HepG2 (cell line): ENCODE results near the gene KDM5A. TPM values are rescaled to one million over a fixed set of nuclear protein-coding genes. Genes with fewer than 3 reads are reported as not detected.

ENCODE experiments used
- IRX3 ChIP-seq: sonication (generic); formaldehyde crosslinking; IDR thresholded peaks from 2 replicates; pipeline ENCODE4 v1.8.1; 2023; ENCODE audit warnings: mild to moderate bottlenecking, low read depth, missing genetic modification reagents, borderline replicate concordance
- JUNB ChIP-seq: sonication (generic); formaldehyde crosslinking; IDR thresholded peaks from 2 replicates; pipeline ENCODE4 v1.8.0; 2022; ENCODE audit warnings: missing genetic modification reagents, mild to moderate bottlenecking, borderline replicate concordance
- KDM1A ChIP-seq: IDR thresholded peaks from 2 replicates; pipeline ENCODE4 v1.6.1; 2016; ENCODE audit warnings: missing compliant biosample characterization
- KLF11 ChIP-seq: IDR thresholded peaks from 2 replicates; pipeline ENCODE4 v1.6.1; 2016; ENCODE audit warnings: missing compliant biosample characterization
- LCORL ChIP-seq, 2 experiments: fragments of 450-650 bp in 1 of 2; sonication (generic) in 1 of 2; formaldehyde crosslinking in 1 of 2; IDR thresholded peaks; 2 replicates each; pipeline versions ENCODE4 v1.5.0 to v1.6.1; 2017 to 2020; ENCODE audit warnings: antibody characterized with exemption in 1 of 2, missing genetic modification reagents in 1 of 2
- NFE2L2 ChIP-seq: fragments of 150-350 bp; IDR thresholded peaks from 2 replicates; pipeline ENCODE4 v1.6.1; 2014; ENCODE audit warnings: low read length
- RFX1 ChIP-seq: fragments of 450-650 bp; IDR thresholded peaks from 2 replicates; pipeline ENCODE4 v1.6.1; 2017
- ZNF589 ChIP-seq: sonication (generic); formaldehyde crosslinking; conservative IDR thresholded peaks from 2 replicates; pipeline ENCODE4 v1.8.0; 2022; ENCODE audit warnings: mild to moderate bottlenecking, moderate library complexity, missing genetic modification reagents
- ZNF768 ChIP-seq: sonication (generic); formaldehyde crosslinking; IDR thresholded peaks from 2 replicates; pipeline ENCODE4 v1.4.0; 2020; ENCODE audit warnings: missing genetic modification reagents
- polyA plus RNA-seq, 8 experiments: library from polyadenylated mRNA; depleted of rRNA in 3 of 8; stranded (reverse) in 7 of 8; unstranded in 1 of 8; fragments of >200 nt; fragmentation: Illumina TruSeq in 4 of 8; extraction: Trizol in 4 of 8; gene quantifications; 2 replicates each; pipeline versions ENCODE4 v1.2.1 to v1.2.3, GENCODE V29; 2011 to 2016; ENCODE audit warnings: low read depth in 4 of 8, missing spikeins in 1 of 8, mixed read lengths in 1 of 8; ENCODE audit not compliant: insufficient read depth in 1 of 8
- total RNA-seq, 5 experiments: library from RNA; depleted of rRNA; stranded (reverse); fragments of >200 nt; fragmentation: Illumina TruSeq; extraction: Trizol; gene quantifications; 2 replicates each; pipeline ENCODE4 v1.2.3, GENCODE V29; 2016; ENCODE audit warnings: low read depth in 1 of 5
- TF ChIP-seq, protein P1 (sequence below): sonication (generic); formaldehyde crosslinking; IDR thresholded peaks from 2 replicates; pipeline ENCODE4 v1.4.0; 2020; ENCODE audit warnings: low read depth, mild to moderate bottlenecking, missing genetic modification reagents
- TF ChIP-seq, protein P2 (sequence below): IDR thresholded peaks from 2 replicates; pipeline ENCODE4 v1.6.1; 2016; ENCODE audit warnings: low read depth, borderline replicate concordance
- TF ChIP-seq, protein P3 (sequence below): sonication (generic); formaldehyde crosslinking; conservative IDR thresholded peaks from 2 replicates; pipeline ENCODE4 v1.4.0; 2020; ENCODE audit warnings: missing genetic modification reagents
- TF ChIP-seq, protein P4 (sequence below): sonication (generic); formaldehyde crosslinking; IDR thresholded peaks from 2 replicates; pipeline ENCODE4 v1.5.0; 2020; ENCODE audit warnings: mild to moderate bottlenecking, low read depth, missing genetic modification reagents, borderline replicate concordance
- TF ChIP-seq, protein P5 (sequence below): sonication (generic); formaldehyde crosslinking; IDR thresholded peaks from 2 replicates; pipeline ENCODE4 v1.4.0; 2020; ENCODE audit warnings: missing genetic modification reagents
- TF ChIP-seq, protein P6 (sequence below): sonication (generic); formaldehyde crosslinking; IDR thresholded peaks from 2 replicates; pipeline ENCODE4 v1.5.1; 2020; ENCODE audit warnings: missing genetic modification reagents, mild to moderate bottlenecking, borderline replicate concordance
- TF ChIP-seq, protein P7 (sequence below): sonication (generic); formaldehyde crosslinking; IDR thresholded peaks from 2 replicates; pipeline ENCODE4 v1.8.0; 2022; ENCODE audit warnings: low read depth, missing genetic modification reagents
- TF ChIP-seq, protein P8 (sequence below): sonication (generic); formaldehyde crosslinking; IDR thresholded peaks from 2 replicates; pipeline ENCODE4 v1.8.1; 2023; ENCODE audit warnings: missing genetic modification reagents, mild to moderate bottlenecking, borderline replicate concordance

The KDM5A gene
- total and polyA plus RNA-seq, 2 of the 13 experiments (the other 11 are each of a cell fraction or from before 2014, with no cell fraction given), result 12.0 to 29.2 TPM

DNA sequence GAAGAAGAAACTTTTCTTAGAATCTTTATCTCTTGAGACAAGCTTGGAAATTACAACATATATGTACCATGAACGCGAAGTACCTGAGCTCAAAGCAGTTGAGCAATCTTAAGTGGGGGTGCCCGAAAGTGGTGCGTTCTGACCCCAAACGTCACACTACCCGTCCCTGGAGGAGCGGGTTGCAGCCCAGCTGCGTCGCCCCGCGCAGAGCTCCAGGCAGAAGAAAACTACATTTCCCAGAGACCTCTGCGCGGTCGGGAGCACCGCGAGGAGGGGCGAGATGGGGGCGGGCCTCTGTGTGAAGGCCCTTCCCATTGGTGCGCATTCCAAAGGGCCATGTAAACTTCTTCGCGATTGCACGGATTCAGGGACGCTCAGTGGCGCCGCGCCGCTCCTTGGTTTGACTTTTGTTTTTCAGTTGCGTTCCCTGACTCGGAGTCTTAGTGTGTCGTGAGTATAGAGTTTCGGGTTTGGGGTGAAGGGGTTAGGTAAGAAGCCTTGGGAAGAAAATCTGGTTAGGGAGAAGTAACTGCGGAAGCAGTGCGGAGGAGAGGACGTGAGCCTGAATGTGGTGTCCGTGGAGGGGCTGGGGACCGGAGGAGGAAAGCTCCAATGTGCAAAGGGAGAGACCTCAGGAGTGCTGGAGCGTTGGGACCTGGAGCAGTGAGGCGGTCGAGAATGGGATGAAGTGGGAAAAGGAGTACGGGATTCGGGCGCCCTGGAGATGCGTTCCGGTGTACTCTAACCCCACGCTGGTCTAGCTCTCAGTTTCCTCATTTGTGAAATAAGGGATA lies 12.3 kb upstream of the KDM5A start, which contains the start of gene CCDC77 (continued):
- TF ChIP-seq ZNF589 (CRISPR knock-in tag) (no peak), RFX1 (no peak), KLF11 (CRISPR knock-in tag) (no peak), LCORL (IDR thresholded peaks at IDR 0.05) (no peak), LCORL (CRISPR knock-in tag; IDR thresholded peaks at IDR 0.05) (no peak), ZNF768 (CRISPR knock-in tag) (no peak), KDM1A (CRISPR knock-in tag) (no peak), JUNB (CRISPR knock-in tag) (no peak), IRX3 (CRISPR knock-in tag) (0 out of 2 replicates have a peak, but pooled peaks have one; percentile 43), NFE2L2 (no peak)
- TF ChIP-seq, protein P1, sequence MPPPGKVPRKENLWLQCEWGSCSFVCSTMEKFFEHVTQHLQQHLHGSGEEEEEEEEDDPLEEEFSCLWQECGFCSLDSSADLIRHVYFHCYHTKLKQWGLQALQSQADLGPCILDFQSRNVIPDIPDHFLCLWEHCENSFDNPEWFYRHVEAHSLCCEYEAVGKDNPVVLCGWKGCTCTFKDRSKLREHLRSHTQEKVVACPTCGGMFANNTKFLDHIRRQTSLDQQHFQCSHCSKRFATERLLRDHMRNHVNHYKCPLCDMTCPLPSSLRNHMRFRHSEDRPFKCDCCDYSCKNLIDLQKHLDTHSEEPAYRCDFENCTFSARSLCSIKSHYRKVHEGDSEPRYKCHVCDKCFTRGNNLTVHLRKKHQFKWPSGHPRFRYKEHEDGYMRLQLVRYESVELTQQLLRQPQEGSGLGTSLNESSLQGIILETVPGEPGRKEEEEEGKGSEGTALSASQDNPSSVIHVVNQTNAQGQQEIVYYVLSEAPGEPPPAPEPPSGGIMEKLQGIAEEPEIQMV (CRISPR knock-in tag), result peak; percentile 19; the same call in 1 of the 2 replicates
- TF ChIP-seq, protein P2, sequence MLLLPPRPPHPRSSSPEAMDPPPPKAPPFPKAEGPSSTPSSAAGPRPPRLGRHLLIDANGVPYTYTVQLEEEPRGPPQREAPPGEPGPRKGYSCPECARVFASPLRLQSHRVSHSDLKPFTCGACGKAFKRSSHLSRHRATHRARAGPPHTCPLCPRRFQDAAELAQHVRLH (CRISPR knock-in tag), result peak; percentile 59
- TF ChIP-seq, protein P3, sequence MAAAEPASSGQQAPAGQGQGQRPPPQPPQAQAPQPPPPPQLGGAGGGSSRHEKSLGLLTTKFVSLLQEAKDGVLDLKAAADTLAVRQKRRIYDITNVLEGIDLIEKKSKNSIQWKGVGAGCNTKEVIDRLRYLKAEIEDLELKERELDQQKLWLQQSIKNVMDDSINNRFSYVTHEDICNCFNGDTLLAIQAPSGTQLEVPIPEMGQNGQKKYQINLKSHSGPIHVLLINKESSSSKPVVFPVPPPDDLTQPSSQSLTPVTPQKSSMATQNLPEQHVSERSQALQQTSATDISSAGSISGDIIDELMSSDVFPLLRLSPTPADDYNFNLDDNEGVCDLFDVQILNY, result peak; percentile 90
- TF ChIP-seq, protein P4, sequence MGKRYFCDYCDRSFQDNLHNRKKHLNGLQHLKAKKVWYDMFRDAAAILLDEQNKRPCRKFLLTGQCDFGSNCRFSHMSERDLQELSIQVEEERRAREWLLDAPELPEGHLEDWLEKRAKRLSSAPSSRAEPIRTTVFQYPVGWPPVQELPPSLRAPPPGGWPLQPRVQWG (CRISPR knock-in tag), result no peak
- TF ChIP-seq, protein P5, sequence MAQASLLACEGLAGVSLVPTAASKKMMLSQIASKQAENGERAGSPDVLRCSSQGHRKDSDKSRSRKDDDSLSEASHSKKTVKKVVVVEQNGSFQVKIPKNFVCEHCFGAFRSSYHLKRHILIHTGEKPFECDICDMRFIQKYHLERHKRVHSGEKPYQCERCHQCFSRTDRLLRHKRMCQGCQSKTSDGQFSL (CRISPR knock-in tag), result 0 out of 2 replicates have a peak, but pooled peaks have one; percentile 24
- TF ChIP-seq, protein P6, sequence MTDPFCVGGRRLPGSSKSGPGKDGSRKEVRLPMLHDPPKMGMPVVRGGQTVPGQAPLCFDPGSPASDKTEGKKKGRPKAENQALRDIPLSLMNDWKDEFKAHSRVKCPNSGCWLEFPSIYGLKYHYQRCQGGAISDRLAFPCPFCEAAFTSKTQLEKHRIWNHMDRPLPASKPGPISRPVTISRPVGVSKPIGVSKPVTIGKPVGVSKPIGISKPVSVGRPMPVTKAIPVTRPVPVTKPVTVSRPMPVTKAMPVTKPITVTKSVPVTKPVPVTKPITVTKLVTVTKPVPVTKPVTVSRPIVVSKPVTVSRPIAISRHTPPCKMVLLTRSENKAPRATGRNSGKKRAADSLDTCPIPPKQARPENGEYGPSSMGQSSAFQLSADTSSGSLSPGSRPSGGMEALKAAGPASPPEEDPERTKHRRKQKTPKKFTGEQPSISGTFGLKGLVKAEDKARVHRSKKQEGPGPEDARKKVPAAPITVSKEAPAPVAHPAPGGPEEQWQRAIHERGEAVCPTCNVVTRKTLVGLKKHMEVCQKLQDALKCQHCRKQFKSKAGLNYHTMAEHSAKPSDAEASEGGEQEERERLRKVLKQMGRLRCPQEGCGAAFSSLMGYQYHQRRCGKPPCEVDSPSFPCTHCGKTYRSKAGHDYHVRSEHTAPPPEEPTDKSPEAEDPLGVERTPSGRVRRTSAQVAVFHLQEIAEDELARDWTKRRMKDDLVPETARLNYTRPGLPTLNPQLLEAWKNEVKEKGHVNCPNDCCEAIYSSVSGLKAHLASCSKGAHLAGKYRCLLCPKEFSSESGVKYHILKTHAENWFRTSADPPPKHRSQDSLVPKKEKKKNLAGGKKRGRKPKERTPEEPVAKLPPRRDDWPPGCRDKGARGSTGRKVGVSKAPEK, result no peak
- TF ChIP-seq, protein P7, sequence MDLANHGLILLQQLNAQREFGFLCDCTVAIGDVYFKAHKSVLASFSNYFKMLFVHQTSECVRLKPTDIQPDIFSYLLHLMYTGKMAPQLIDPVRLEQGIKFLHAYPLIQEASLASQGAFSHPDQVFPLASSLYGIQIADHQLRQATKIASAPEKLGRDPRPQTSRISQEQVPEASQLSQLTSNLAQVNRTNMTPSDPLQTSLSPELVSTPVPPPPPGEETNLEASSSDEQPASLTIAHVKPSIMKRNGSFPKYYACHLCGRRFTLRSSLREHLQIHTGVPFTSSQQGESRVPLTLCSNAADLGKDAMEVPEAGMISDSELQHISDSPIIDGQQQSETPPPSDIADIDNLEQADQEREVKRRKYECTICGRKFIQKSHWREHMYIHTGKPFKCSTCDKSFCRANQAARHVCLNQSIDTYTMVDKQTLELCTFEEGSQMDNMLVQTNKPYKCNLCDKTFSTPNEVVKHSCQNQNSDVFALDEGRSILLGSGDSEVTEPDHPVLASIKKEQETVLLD (CRISPR knock-in tag), result no peak
- TF ChIP-seq, protein P8, sequence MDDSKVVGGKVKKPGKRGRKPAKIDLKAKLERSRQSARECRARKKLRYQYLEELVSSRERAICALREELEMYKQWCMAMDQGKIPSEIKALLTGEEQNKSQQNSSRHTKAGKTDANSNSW (CRISPR knock-in tag), result no peak
